Adrenal gland (tissue), 5 donors: ENCODE results near the gene FAM219A.

ENCODE experiments used
- POLR2A ChIP-seq, 2 donors: fragments of 450-650 bp; IDR thresholded peaks; one replicate each; pipeline ENCODE4 v1.6.1; 2017; ENCODE audit warnings: antibody characterized with exemption in 2 of 2, mild to moderate bottlenecking in 2 of 2, moderate library complexity in 1 of 2
- TF ChIP-seq, protein P1 (sequence below), 6 experiments: fragments of 450-650 bp in 4 of 6; fragments of 200-600 bp in 2 of 6; sonication (generic) in 1 of 6; IDR thresholded peaks; 1 replicate in 5 of 6; 2 replicates in 1 of 6; pipeline versions ENCODE4 v1.5.1 to v1.8.0; 2016 to 2021; ENCODE audit warnings: antibody characterized with exemption in 6 of 6, mild to moderate bottlenecking in 2 of 6, moderate library complexity in 1 of 6
- donor health status: DM: no; HTN: no; CAD: no.

- TF ChIP-seq, protein P1, sequence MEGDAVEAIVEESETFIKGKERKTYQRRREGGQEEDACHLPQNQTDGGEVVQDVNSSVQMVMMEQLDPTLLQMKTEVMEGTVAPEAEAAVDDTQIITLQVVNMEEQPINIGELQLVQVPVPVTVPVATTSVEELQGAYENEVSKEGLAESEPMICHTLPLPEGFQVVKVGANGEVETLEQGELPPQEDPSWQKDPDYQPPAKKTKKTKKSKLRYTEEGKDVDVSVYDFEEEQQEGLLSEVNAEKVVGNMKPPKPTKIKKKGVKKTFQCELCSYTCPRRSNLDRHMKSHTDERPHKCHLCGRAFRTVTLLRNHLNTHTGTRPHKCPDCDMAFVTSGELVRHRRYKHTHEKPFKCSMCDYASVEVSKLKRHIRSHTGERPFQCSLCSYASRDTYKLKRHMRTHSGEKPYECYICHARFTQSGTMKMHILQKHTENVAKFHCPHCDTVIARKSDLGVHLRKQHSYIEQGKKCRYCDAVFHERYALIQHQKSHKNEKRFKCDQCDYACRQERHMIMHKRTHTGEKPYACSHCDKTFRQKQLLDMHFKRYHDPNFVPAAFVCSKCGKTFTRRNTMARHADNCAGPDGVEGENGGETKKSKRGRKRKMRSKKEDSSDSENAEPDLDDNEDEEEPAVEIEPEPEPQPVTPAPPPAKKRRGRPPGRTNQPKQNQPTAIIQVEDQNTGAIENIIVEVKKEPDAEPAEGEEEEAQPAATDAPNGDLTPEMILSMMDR (IDR thresholded peaks at IDR 0.05): no peak
- TF ChIP-seq POLR2A (IDR thresholded peaks at IDR 0.05): no peak
Observed at GRCh38 chr9:34502891-34503290, 44.5 kb upstream of the FAM219A start.
